Prostate gland (tissue), 2 donors: ENCODE data around the gene CRYBA2.

Experiments used
- POLR2A ChIP-seq: fragments of 450-650 bp; IDR thresholded peaks from one replicate; pipeline ENCODE4 v1.6.1; 2016; ENCODE audit warnings: antibody characterized with exemption, mild to moderate bottlenecking
- POLR2AphosphoS5 ChIP-seq: sonication (generic); formaldehyde crosslinking; IDR thresholded peaks from one replicate; pipeline ENCODE4 v1.6.1; 2017; ENCODE audit warnings: antibody characterized with exemption
- TF ChIP-seq, protein P1 (sequence below), 4 experiments: fragments of 200-600 bp in 2 of 4; fragments of 450-650 bp in 2 of 4; sonication (generic) in 2 of 4; IDR thresholded peaks; 1 replicate in 3 of 4; 2 replicates in 1 of 4; pipeline ENCODE4 v1.5.1; 2016 to 2019; ENCODE audit warnings: antibody characterized with exemption in 4 of 4, mild to moderate bottlenecking in 2 of 4, moderate library complexity in 2 of 4

DNA sequence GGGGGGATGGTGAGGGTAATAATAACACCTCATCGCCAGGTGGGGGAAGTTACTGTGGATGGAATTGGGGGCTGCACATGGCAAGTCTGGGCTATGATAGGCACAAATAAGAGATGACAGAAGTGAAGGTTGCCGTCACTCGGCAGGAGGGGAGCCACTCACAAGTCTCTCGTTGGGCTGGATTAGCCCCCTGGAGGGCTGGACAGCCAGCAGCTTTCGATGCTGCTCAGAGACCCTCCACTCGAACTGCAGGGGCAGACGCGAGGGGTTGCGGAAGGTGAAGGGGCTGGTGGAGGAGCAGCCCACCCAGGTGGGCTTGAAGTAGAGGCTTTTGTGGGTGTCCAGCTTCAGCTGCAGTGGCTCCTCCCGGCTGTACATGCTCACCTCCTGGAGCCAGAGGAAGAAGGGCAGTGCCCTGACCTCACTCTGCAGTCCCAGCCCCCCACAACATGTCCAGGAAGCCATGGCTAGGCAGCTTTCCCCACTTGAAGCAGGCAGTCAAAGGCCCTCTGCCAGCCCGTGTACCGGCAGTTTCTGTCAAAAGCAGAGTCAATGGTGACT, 29.9 kb upstream of the CRYBA2 start:
- TF ChIP-seq POLR2A (no peak), POLR2AphosphoS5 (no peak)
- TF ChIP-seq, protein P1, sequence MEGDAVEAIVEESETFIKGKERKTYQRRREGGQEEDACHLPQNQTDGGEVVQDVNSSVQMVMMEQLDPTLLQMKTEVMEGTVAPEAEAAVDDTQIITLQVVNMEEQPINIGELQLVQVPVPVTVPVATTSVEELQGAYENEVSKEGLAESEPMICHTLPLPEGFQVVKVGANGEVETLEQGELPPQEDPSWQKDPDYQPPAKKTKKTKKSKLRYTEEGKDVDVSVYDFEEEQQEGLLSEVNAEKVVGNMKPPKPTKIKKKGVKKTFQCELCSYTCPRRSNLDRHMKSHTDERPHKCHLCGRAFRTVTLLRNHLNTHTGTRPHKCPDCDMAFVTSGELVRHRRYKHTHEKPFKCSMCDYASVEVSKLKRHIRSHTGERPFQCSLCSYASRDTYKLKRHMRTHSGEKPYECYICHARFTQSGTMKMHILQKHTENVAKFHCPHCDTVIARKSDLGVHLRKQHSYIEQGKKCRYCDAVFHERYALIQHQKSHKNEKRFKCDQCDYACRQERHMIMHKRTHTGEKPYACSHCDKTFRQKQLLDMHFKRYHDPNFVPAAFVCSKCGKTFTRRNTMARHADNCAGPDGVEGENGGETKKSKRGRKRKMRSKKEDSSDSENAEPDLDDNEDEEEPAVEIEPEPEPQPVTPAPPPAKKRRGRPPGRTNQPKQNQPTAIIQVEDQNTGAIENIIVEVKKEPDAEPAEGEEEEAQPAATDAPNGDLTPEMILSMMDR (IDR thresholded peaks at IDR 0.05): no peak
